GM12874 (cell line): Measurements from ENCODE around the gene MED4.

Experiments
- TF ChIP-seq, protein P1 (sequence below): IDR thresholded peaks from 2 replicates; pipeline ENCODE4 v1.5.1; 2011; ENCODE audit warnings: low read depth, mild to moderate bottlenecking, control low read depth, low read length, moderate library complexity; ENCODE audit not compliant: insufficient read depth

The MED4 gene

DNA sequence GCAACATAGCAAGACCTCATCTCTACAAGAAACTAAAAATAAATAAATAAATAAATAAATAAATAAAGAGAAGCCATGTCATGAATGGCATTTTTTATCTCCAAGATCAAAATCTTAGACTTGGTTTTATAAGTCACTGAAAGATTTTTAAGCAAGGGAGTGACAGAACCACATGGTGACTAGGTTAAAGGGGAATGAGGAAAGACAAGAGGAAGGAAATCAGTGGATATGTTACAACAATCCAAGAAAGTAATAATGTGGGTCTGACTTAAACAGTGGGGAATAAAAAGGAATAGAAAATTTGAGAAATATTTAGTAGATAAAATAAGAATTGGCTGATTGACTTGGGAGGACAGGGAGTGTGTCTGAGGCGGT, 18.8 kb upstream of the MED4 start:
- TF ChIP-seq, protein P1, sequence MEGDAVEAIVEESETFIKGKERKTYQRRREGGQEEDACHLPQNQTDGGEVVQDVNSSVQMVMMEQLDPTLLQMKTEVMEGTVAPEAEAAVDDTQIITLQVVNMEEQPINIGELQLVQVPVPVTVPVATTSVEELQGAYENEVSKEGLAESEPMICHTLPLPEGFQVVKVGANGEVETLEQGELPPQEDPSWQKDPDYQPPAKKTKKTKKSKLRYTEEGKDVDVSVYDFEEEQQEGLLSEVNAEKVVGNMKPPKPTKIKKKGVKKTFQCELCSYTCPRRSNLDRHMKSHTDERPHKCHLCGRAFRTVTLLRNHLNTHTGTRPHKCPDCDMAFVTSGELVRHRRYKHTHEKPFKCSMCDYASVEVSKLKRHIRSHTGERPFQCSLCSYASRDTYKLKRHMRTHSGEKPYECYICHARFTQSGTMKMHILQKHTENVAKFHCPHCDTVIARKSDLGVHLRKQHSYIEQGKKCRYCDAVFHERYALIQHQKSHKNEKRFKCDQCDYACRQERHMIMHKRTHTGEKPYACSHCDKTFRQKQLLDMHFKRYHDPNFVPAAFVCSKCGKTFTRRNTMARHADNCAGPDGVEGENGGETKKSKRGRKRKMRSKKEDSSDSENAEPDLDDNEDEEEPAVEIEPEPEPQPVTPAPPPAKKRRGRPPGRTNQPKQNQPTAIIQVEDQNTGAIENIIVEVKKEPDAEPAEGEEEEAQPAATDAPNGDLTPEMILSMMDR, result no peak

DNA sequence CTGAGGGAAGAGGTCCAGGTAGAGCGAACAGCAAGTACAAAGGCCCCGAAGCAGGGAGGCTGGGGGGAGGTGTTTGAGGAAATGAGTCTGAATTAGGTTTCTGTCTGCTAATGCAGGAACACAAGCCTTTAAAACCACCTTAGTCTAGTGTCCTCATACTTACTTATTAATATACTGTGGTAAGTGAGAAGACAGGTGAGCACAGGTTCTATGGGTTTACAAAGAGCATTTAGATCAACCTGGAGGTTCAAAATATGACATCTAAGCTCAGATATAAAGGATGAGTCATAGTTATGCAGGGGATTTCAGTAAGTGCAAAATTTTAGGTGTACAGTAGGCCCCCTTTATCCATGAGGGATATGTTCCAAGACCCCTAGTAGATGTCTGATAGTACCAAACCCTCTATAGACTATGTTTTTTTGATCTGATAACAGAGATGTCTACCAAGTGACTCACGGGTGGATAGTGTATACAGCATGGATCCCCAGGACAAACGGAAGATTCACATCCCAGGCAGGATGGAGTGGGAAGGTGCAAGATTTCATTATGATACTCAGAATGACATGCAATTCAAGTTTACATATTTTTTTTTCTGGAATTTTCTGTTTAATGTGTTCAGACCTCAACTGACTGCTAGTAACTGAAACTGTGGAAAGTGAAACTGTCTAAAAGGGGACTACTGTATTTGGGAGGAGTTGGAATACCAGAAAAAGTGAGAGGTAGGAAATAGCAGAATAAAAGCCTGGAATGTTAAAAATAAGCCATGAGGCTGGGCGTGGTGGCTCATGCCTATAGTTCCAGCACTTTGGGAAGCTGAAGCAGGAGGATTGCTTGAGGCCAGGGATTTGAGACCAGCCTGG, 18.2 kb upstream of the MED4 start:
- TF ChIP-seq, protein P1, result no peak

DNA sequence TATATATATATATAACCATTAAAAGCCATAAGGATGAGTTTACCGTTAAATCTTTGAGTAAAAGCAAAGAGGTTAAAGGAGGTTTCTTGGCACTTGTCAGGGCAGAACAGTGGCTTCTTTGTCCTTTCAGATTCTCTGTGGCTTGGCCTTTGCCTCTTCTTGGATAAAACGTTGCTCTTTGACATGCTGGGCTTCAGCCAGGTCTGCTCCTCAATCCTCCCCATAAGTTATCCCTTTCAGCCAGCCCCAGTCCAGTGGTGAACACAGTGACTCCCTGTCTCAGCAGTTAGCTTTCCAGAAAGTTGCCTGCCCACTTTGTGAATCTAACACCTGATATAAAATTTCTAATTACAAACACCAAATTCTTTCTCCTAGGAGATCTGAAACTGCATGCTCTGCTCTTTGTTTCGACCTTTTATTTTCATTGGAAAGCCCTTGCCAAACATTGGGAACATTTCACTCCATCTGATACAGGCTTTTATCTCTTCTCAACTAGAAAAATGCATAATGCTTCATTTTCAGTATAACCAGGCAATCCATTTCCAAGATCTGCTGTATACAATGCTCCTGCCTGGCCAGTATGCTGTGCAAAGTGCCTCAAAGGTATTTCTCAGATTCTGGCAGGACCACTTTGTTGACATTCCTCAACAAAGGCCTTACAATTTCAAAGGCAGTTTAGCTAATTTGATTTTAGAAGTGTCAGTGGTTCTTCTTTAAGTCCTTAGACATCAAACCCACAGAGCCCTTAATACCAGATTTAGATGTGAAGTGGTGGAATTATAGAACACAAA, 16.2 kb upstream of the MED4 start:
- TF ChIP-seq, protein P1, result no peak

DNA sequence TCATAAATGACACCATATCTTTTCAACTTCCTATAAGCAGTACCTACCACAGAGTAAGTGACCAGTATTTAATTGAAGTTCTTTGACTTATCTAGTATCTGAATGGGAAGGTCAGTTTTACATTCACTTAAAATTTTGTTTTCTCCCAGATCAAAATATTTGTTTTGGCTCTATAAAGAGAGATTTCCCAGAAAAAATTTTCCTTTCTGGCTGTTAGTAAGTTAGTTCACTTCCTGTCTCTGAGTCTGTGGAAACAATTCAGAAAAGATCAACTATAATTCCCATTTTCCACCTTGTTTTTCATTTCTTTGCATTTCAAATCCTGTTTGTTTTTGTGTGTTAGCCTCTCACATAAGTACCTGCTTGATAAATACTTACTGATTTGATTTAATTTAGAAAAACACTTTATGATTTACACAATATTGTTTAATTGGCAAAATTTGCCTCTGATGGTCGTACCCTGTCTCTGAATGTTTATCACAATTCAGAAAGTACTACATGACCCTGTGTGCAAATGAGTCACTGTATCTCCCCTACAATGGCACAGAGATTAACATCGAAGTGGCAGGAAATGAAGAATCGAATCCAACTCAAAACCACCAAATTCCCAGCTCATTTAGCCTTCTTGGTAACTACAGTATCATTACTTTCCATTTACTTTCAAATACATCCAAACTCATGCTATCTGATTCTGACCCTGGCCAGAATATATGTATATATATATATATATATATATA, 15.4 kb upstream of the MED4 start:
- TF ChIP-seq, protein P1, result no peak

DNA sequence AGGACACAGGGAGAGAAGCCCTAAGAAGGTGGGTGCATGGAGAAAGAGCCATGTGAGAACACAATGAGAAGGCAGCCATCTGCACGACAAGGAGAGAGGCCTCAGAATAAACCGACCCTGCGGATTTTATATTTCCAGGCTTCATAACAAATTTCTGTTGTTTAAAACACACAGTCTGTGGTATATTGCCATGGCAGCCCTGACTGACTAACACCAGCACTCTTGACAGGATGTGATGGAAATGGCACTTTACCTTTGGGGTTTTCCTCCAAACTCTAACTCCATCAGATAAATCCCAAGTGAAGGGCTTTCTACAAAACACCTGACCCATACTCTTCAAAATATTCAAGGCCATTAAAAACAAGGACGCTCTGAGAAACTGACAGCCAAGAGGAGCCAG, 13.2 kb upstream of the MED4 start:
- TF ChIP-seq, protein P1, result no peak

DNA sequence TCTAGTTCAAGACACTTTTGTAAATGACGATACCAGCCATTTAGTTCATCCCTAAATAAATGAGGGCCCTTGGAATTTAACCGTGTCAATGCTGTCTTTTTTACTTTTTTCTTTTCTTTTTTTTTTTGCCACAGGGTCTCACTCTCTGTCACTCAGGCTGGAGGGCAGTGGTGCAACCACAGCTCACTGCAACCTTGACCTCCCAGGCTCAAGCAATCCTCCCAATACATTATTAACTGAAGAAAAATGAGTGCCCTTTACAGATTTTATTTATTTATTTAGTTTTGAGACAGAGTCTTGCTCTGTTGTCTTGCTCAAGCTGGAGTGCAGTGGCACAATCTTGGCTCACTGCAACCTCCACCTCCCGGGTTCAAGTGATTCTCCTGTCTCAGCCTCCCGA, 2.9 kb upstream of the MED4 start:
- TF ChIP-seq, protein P1, result no peak

DNA sequence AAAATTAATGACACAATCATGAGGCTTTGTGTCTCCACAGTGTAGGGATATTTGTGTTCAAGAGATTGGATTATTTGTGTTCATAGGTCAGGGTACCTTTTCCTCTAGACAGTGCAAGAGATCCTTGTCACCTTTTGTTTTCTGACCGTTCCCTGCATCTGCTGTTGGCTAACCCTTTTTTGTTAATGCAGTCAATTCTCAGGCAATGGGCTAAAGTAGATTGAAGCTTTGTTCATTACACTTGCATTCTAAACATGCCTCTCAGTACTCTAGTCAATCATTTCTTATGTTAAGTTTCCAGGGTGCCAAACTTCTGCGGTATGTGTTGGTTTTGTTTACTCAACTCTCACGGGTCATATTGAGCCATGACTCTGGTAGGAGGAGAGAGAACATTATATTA, 1.8 kb upstream of the MED4 start:
- TF ChIP-seq, protein P1, result no peak
